H1 (cell line): ENCODE measurements around the gene SPTB. TPM values are rescaled to one million over a fixed set of nuclear protein-coding genes. Genes with fewer than 3 reads are reported as not detected.

Experiments
- CTCF ChIA-PET: fragments of 300-600 bp; sonication (Branson Sonifier 250); formaldehyde crosslinking; loops from one replicate; lab custom pipeline; 2021; ENCODE audit not compliant: partially characterized antibody; lab: Charles Lee
- POLR2A ChIA-PET: fragments of 300-600 bp; sonication (Branson Sonifier 250); formaldehyde crosslinking; loops from one replicate; lab custom pipeline; 2021; ENCODE audit warnings: inconsistent platforms; ENCODE audit not compliant: partially characterized antibody; lab: Charles Lee
- DNase-seq, 2 experiments: peaks; one replicate each; pipeline versions ENCODE4 v3.0.0 to v3.0.0-alpha.2; 2010 to 2022; ENCODE audit warnings: low spot score in 2 of 2, low read depth in 1 of 2, mixed read lengths in 1 of 2
- FAIRE-seq: peaks from 2 replicates; lab custom pipeline; 2011; peaks lifted over from hg19 to GRCh38; lab: Jason Lieb, UNC
- H2AFZ ChIP-seq: 2 replicates; pipeline ENCODE4 v1.8.1; 2012; ENCODE audit warnings: low read length, inconsistent platforms
- H2AK5ac ChIP-seq: 2 replicates; pipeline ENCODE4 v1.6.1; 2013; ENCODE audit warnings: low read depth, low read length
- H2BK120ac ChIP-seq: replicated peaks from 2 replicates; pipeline ENCODE3; 2013; ENCODE audit warnings: low read depth, low read length, inconsistent platforms
- H2BK12ac ChIP-seq: 2 replicates; pipeline ENCODE4 v1.6.1; 2013; ENCODE audit warnings: low read depth, low read length
- H2BK15ac ChIP-seq: 2 replicates; pipeline ENCODE4 v1.6.1; 2013; ENCODE audit warnings: low read length
- H2BK20ac ChIP-seq: 2 replicates; pipeline ENCODE4 v1.6.1; 2013; ENCODE audit warnings: low read length
- H2BK5ac ChIP-seq: 2 replicates; pipeline ENCODE4 v1.6.1; 2013; ENCODE audit warnings: low read depth, low read length
- H3K14ac ChIP-seq: 2 replicates; pipeline ENCODE4 v1.6.1; 2013; ENCODE audit warnings: inconsistent platforms; ENCODE audit not compliant: insufficient read length
- H3K18ac ChIP-seq: 2 replicates; pipeline ENCODE4 v1.6.1; 2013; ENCODE audit warnings: low read length; ENCODE audit errors: extremely low read depth
- H3K23ac ChIP-seq: 2 replicates; pipeline ENCODE4 v1.6.1; 2013; ENCODE audit warnings: inconsistent platforms; ENCODE audit not compliant: insufficient read length
- H3K23me2 ChIP-seq: 2 replicates; pipeline ENCODE4 v1.6.1; 2013; ENCODE audit warnings: low read depth, low read length
- H3K27ac ChIP-seq: 2 replicates; pipeline ENCODE4 v1.6.1; 2011; ENCODE audit warnings: low read depth, low read length, inconsistent platforms
- H3K27me3 ChIP-seq, 4 experiments: replicated peaks in 1 of 4; 1 replicate in 1 of 4; 2 replicates in 3 of 4; pipeline versions ENCODE4 v1.6.1 to v1.8.1; 2011 to 2013; ENCODE audit warnings: low read length in 3 of 4, mild to moderate bottlenecking in 3 of 4, inconsistent platforms in 2 of 4, mixed read lengths in 2 of 4, moderate library complexity in 1 of 4; ENCODE audit not compliant: control insufficient read depth in 3 of 4, insufficient read depth in 3 of 4; ENCODE audit errors: extremely low read depth in 1 of 4
- H3K36me3 ChIP-seq, 4 experiments: 2 replicates each; pipeline versions ENCODE4 v1.6.1 to v1.8.1; 2011 to 2013; ENCODE audit warnings: mild to moderate bottlenecking in 4 of 4, low read length in 3 of 4, moderate library complexity in 2 of 4, control low read depth in 1 of 4, inconsistent platforms in 1 of 4; ENCODE audit not compliant: insufficient read depth in 4 of 4, control insufficient read depth in 2 of 4
- H3K4ac ChIP-seq: replicated peaks from 2 replicates; pipeline ENCODE3; 2013; ENCODE audit warnings: low read length, low read depth, mixed read lengths, inconsistent platforms; ENCODE audit not compliant: insufficient read length
- H3K4me1 ChIP-seq, 4 experiments: replicated peaks in 1 of 4; 1 replicate in 1 of 4; 2 replicates in 3 of 4; pipeline versions ENCODE4 v1.6.1 to v1.8.1; 2011 to 2013; ENCODE audit warnings: low read length in 3 of 4, inconsistent platforms in 2 of 4, mixed read lengths in 1 of 4; ENCODE audit not compliant: insufficient read depth in 4 of 4, control insufficient read depth in 3 of 4
- H3K4me2 ChIP-seq, 2 experiments: 2 replicates each; pipeline versions ENCODE4 v1.6.1 to v1.8.1; 2011 to 2013; ENCODE audit warnings: low read depth in 2 of 2, low read length in 2 of 2, control low read depth in 1 of 2, inconsistent platforms in 1 of 2, mild to moderate bottlenecking in 1 of 2; ENCODE audit not compliant: insufficient read depth in 1 of 2
- H3K4me3 ChIP-seq, 4 experiments: fragments of 200-600, 300-600 bp in 1 of 4; sonication (generic), shearing (Covaris generic), sonication (Bioruptor Twin) in 1 of 4; 2 replicates each; pipeline versions ENCODE4 v1.5.1 to v1.8.1; 2011 to 2016; ENCODE audit warnings: low read length in 4 of 4, low read depth in 3 of 4, control low read depth in 2 of 4, inconsistent platforms in 2 of 4, mild to moderate bottlenecking in 2 of 4, mixed read lengths in 1 of 4, moderate library complexity in 1 of 4; ENCODE audit not compliant: insufficient read depth in 2 of 4; ENCODE audit errors: extremely low read depth in 1 of 4
- H3K56ac ChIP-seq: replicated peaks from 2 replicates; pipeline ENCODE3; 2013; ENCODE audit warnings: low read depth, mild to moderate bottlenecking, mixed read lengths, low read length, inconsistent platforms; ENCODE audit not compliant: insufficient read length
- H3K79me1 ChIP-seq: 2 replicates; pipeline ENCODE4 v1.6.1; 2013; ENCODE audit warnings: low read depth, low read length, control low read depth
- H3K79me2 ChIP-seq, 2 experiments: 2 replicates each; pipeline versions ENCODE4 v1.6.1 to v1.8.1; 2012 to 2013; ENCODE audit warnings: low read length in 2 of 2, mild to moderate bottlenecking in 2 of 2, inconsistent platforms in 1 of 2; ENCODE audit not compliant: insufficient read depth in 2 of 2, control insufficient read depth in 1 of 2
- H3K9ac ChIP-seq, 4 experiments: replicated peaks in 1 of 4; 1 replicate in 1 of 4; 2 replicates in 3 of 4; pipeline versions ENCODE4 v1.6.1 to v1.8.1; 2011 to 2013; ENCODE audit warnings: low read depth in 3 of 4, low read length in 3 of 4, control low read depth in 2 of 4, mild to moderate bottlenecking in 2 of 4, moderate library complexity in 2 of 4, inconsistent platforms in 1 of 4; ENCODE audit errors: extremely low read depth in 1 of 4
- H3K9me3 ChIP-seq, 2 experiments: 2 replicates each; pipeline versions ENCODE4 v1.6.1 to v1.8.1; 2012 to 2013; ENCODE audit warnings: mild to moderate bottlenecking in 2 of 2, moderate library complexity in 2 of 2, control low read depth in 1 of 2, inconsistent platforms in 1 of 2, low read depth in 1 of 2, low read length in 1 of 2, mixed read lengths in 1 of 2; ENCODE audit not compliant: insufficient read depth in 2 of 2
- H4K20me1 ChIP-seq, 2 experiments: replicated peaks in 1 of 2; 2 replicates each; pipeline versions ENCODE3 to v1.8.1; 2011 to 2013; ENCODE audit warnings: inconsistent platforms in 2 of 2, low read length in 2 of 2, mild to moderate bottlenecking in 1 of 2; ENCODE audit not compliant: insufficient read depth in 2 of 2, control insufficient read depth in 1 of 2
- H4K5ac ChIP-seq: 2 replicates; pipeline ENCODE4 v1.6.1; 2013; ENCODE audit warnings: low read length, low read depth, mixed read lengths, inconsistent platforms; ENCODE audit not compliant: insufficient read length
- H4K8ac ChIP-seq: 2 replicates; pipeline ENCODE4 v1.8.0; 2013; ENCODE audit warnings: mild to moderate bottlenecking, moderate library complexity, low read length, inconsistent platforms; ENCODE audit not compliant: insufficient read depth; ENCODE audit errors: extremely low read depth
- H4K91ac ChIP-seq: replicated peaks from 2 replicates; pipeline ENCODE3; 2013; ENCODE audit warnings: low read length, mixed read lengths, inconsistent platforms; ENCODE audit not compliant: insufficient read length
- NANOG ChIP-seq: IDR thresholded peaks from 2 replicates; pipeline ENCODE4 v1.6.1; 2011; ENCODE audit warnings: low read length, low read depth, mild to moderate bottlenecking, inconsistent platforms; ENCODE audit not compliant: insufficient read depth, poor library complexity, severe bottlenecking
- RFX5 ChIP-seq: IDR thresholded peaks from 2 replicates; pipeline ENCODE4 v1.6.1; 2011; ENCODE audit warnings: low read depth, low read length, improper control_type of control experiment, borderline replicate concordance
- SP1 ChIP-seq: IDR thresholded peaks from 2 replicates; pipeline ENCODE4 v1.6.1; 2011; ENCODE audit warnings: low read depth, low read length
- SP2 ChIP-seq: IDR thresholded peaks from 2 replicates; pipeline ENCODE4 v1.6.1; 2012; ENCODE audit warnings: mild to moderate bottlenecking, low read length, inconsistent platforms
- WGBS, 2 experiments: shearing (Covaris generic) in 1 of 2; methylation state at CpG; one replicate each; pipeline versions ENCODE4 v1.1.6 to v1.1.7; 2013 to 2015; ENCODE audit warnings: low lambda C conversion rate in 2 of 2, mixed read lengths in 2 of 2, inconsistent platforms in 1 of 2, low coverage in 1 of 2, missing lambda C conversion rate in 1 of 2; ENCODE audit not compliant: insufficient replicate concordance in 2 of 2, insufficient coverage in 1 of 2, insufficient read length in 1 of 2; ENCODE audit errors: extremely low coverage in 1 of 2, missing lambda C conversion rate in 1 of 2; 5-methylcytosine and 5-hydroxymethylcytosine counted together
- polyA plus RNA-seq, 7 experiments: library from polyadenylated mRNA; depleted of rRNA in 3 of 7; stranded (reverse) in 5 of 7; unstranded in 2 of 7; fragments of >200 nt in 5 of 7; fragments of 200-250 nt in 2 of 7; gene quantifications; 1 replicate in 5 of 7; 2 replicates in 1 of 7; 4 replicates in 1 of 7; pipeline versions ENCODE4 v1.2.1 to v1.2.3, GENCODE V29; 2011 to 2013; ENCODE audit warnings: missing spikeins in 2 of 7, mixed read lengths in 2 of 7
- total RNA-seq: library from RNA; stranded (reverse); fragmentation: NEBNext Ultra II Directional; extraction: Animal tissue kit (Norgen Biotek cat#: 25700); gene quantifications from 2 replicates; pipeline ENCODE4 v1.2.1, GENCODE V29; 2021

Gene SPTB
- total and polyA plus RNA-seq, 2 of the 8 experiments (the other 6 are each of a cell fraction or from before 2014, with no cell fraction given) = 0.30 to 2.4 TPM

- Histone ChIP-seq H4K8ac (no peak overlapping the region), H2BK15ac (no peak overlapping the region), H3K9ac (no peak overlapping the region), H3K23me2 (no peaks in the 10 kb centered on the region), H3K27me3 (no peaks in the 10 kb centered on the region; a peak in 2 of 7 replicates), H2BK20ac (no peak overlapping the region), H2AK5ac (no peak overlapping the region), H3K36me3 (no peaks in the 10 kb centered on the region), H3K4me3 (no peak overlapping the region), H3K56ac (no peak overlapping the region), H2BK5ac (no peak overlapping the region), H3K23ac (no peak overlapping the region), H3K4me1 (peaks cover 0 to 11% (median 3%) of the 10 kb centered on the region in 4 experiments; a peak in 3 of 7 replicates), H3K18ac (no peak overlapping the region), H4K20me1 (no peaks in the 10 kb centered on the region), H3K79me2 (no peaks in the 10 kb centered on the region), H3K14ac (no peak overlapping the region), H3K4me2 (no peak overlapping the region), H4K91ac (no peak overlapping the region), H2BK12ac (no peak overlapping the region), H2BK120ac (no peak overlapping the region), H2AFZ (no peak overlapping the region), H3K9me3 (no peaks in the 10 kb centered on the region), H3K27ac (no peak overlapping the region), H3K79me1 (no peaks in the 10 kb centered on the region), H4K5ac (no peak overlapping the region), H3K4ac (no peak overlapping the region)
- no peak for DNase-seq
- 85% methylated on average over 2 of the region's 2 CpGs; no CpG with 5 or more reads in 1 of the 2 experiments for WGBS, 2 experiments
- ChIA-PET POLR2A (interaction anchor here (1.0 kb wide), 1 partner anchor 330 kb away, joined by 4 read pairs; the partner anchor contains the start of gene HSPA2), CTCF (interaction anchor here (0.7 to 6.7 kb wide), 6 partner anchors 9 to 68 kb away, joined by 3 to 41 read pairs (median 12); partner anchors contain the start of gene SPTB)
- no peak for FAIRE-seq
- TF ChIP-seq SP2 = no peak
- no peak for TF ChIP-seq RFX5
- no peak for TF ChIP-seq SP1
- no peak for TF ChIP-seq NANOG
Measured at GRCh38 chr14:64870160-64870559, 9.5 kb downstream of the SPTB start.
